ENCODE measurements around the gene RCBTB1.

GRCh38 chr13:49527123-49527522 lies 58.2 kb downstream of the RCBTB1 start:
- TF ChIP-seq CTCF (IDR thresholded peaks at IDR 0.05), result no peak
- TF ChIP-seq POLR2A (IDR thresholded peaks at IDR 0.05), result no peak
